HEK293 (cell line): ENCODE measurements around the gene HMCN2.

Experiments
- CTCF ChIA-PET: fragments of 350-600 bp; formaldehyde crosslinking; extraction: SDS; loops from one replicate; lab custom pipeline; 2021; ENCODE audit warnings: antibody characterized with exemption; lab: Yijun Ruan, JAX
- POLR2A ChIA-PET: fragments of 300-600 bp; formaldehyde crosslinking; extraction: SDS; loops from one replicate; lab custom pipeline; 2020; ENCODE audit warnings: antibody characterized with exemption, inconsistent platforms; lab: Yijun Ruan, JAX
- H3K27ac ChIP-seq: fragments of 200-500 bp; sonication (Bioruptor generic); 2 replicates; pipeline ENCODE4 v1.5.1; 2014; ENCODE audit warnings: low read depth, low read length, control low read depth, inconsistent platforms; ENCODE audit errors: extremely low read depth
- H3K36me3 ChIP-seq, 2 experiments: fragments of 200-500 bp in 1 of 2; sonication (Bioruptor generic) in 1 of 2; 1 replicate in 1 of 2; 2 replicates in 1 of 2; pipeline ENCODE4 v1.5.1; 2014 to 2017; ENCODE audit warnings: inconsistent platforms in 2 of 2, low read length in 2 of 2; ENCODE audit not compliant: control insufficient read depth in 2 of 2, insufficient read depth in 1 of 2
- H3K4me1 ChIP-seq: fragments of 200-500 bp; sonication (Bioruptor generic); 2 replicates; pipeline ENCODE4 v1.5.1; 2014; ENCODE audit warnings: mild to moderate bottlenecking, low read length, inconsistent platforms; ENCODE audit not compliant: control insufficient read depth, insufficient read depth
- H3K4me3 ChIP-seq: 2 replicates; pipeline ENCODE4 v1.5.1; 2011; ENCODE audit warnings: low read depth, mild to moderate bottlenecking, control low read depth, low read length, moderate library complexity
- H3K9me3 ChIP-seq: fragments of 200-500 bp; sonication (Bioruptor generic); 2 replicates; pipeline ENCODE4 v1.5.1; 2014; ENCODE audit warnings: low read depth, low read length, inconsistent platforms; ENCODE audit not compliant: control insufficient read depth, insufficient read depth
- KLF16 ChIP-seq: fragments of 450-650 bp; formaldehyde crosslinking; IDR thresholded peaks from 2 replicates; pipeline ENCODE4 v1.5.1; 2017; ENCODE audit warnings: missing biosample characterization, missing genetic modification characterization
- KLF9 ChIP-seq: fragments of 450-650 bp; formaldehyde crosslinking; IDR thresholded peaks from 2 replicates; pipeline ENCODE4 v1.5.1; 2016; ENCODE audit warnings: missing biosample characterization, missing genetic modification characterization, low read depth
- MEIS1 ChIP-seq: sonication (generic); formaldehyde crosslinking; IDR thresholded peaks from 2 replicates; pipeline ENCODE4 v1.8.1; 2022; ENCODE audit warnings: missing genetic modification reagents, mild to moderate bottlenecking, borderline replicate concordance
- OVOL3 ChIP-seq: fragments of 450-650 bp; formaldehyde crosslinking; IDR thresholded peaks from 2 replicates; pipeline ENCODE4 v1.5.1; 2016; ENCODE audit warnings: missing biosample characterization, missing genetic modification characterization
- SETDB1 ChIP-seq: IDR thresholded peaks from one replicate; pipeline ENCODE4 v1.6.1; 2017; ENCODE audit warnings: mild to moderate bottlenecking, low read length, moderate library complexity, mixed read lengths; ENCODE audit not compliant: insufficient read length
- TCF7L2 ChIP-seq: IDR thresholded peaks from 2 replicates; pipeline ENCODE4 v1.6.1; 2011; ENCODE audit warnings: low read depth, mild to moderate bottlenecking, inconsistent platforms, low read length, moderate library complexity, borderline replicate concordance
- ZBTB1 ChIP-seq: fragments of 450-650 bp; formaldehyde crosslinking; IDR thresholded peaks from 2 replicates; pipeline ENCODE4 v1.5.1; 2016; ENCODE audit warnings: missing biosample characterization, missing genetic modification characterization
- ZBTB17 ChIP-seq: fragments of 450-650 bp; formaldehyde crosslinking; IDR thresholded peaks from 2 replicates; pipeline ENCODE4 v1.5.1; 2016; ENCODE audit warnings: missing biosample characterization, missing genetic modification characterization
- ZIC2 ChIP-seq: fragments of 450-650 bp; formaldehyde crosslinking; IDR thresholded peaks from 2 replicates; pipeline ENCODE4 v1.5.1; 2016; ENCODE audit warnings: missing biosample characterization, missing genetic modification characterization
- ZNF169 ChIP-seq: fragments of 450-650 bp; formaldehyde crosslinking; IDR thresholded peaks from 2 replicates; pipeline ENCODE4 v1.5.1; 2016; ENCODE audit warnings: missing biosample characterization, missing genetic modification characterization
- ZNF23 ChIP-seq: fragments of 450-650 bp; formaldehyde crosslinking; IDR thresholded peaks from 2 replicates; pipeline ENCODE4 v1.5.1; 2016; ENCODE audit warnings: missing biosample characterization, missing genetic modification characterization, borderline replicate concordance
- ZNF530 ChIP-seq: fragments of 450-650 bp; formaldehyde crosslinking; IDR thresholded peaks from 2 replicates; pipeline ENCODE4 v1.5.1; 2016; ENCODE audit warnings: low read depth, missing biosample characterization, missing genetic modification characterization
- ZNF658 ChIP-seq: fragments of 450-650 bp; formaldehyde crosslinking; IDR thresholded peaks from 2 replicates; pipeline ENCODE4; 2016; ENCODE audit warnings: missing biosample characterization, missing genetic modification characterization
- ZNF670 ChIP-seq: fragments of 450-650 bp; formaldehyde crosslinking; IDR thresholded peaks from 2 replicates; pipeline ENCODE4 v1.5.1; 2016; ENCODE audit warnings: missing biosample characterization, missing genetic modification characterization, low read depth
- ZNF701 ChIP-seq: fragments of 450-650 bp; formaldehyde crosslinking; IDR thresholded peaks from 2 replicates; pipeline ENCODE4 v1.5.1; 2016; ENCODE audit warnings: missing biosample characterization, missing genetic modification characterization
- TF ChIP-seq, protein P1 (sequence below): fragments of 450-650 bp; formaldehyde crosslinking; IDR thresholded peaks from 2 replicates; pipeline ENCODE4 v1.5.1; 2016; ENCODE audit warnings: missing biosample characterization, missing genetic modification characterization
- TF ChIP-seq, protein P2 (sequence below): fragments of 450-650 bp; formaldehyde crosslinking; IDR thresholded peaks from 2 replicates; pipeline ENCODE4 v1.5.1; 2017; ENCODE audit warnings: missing biosample characterization, missing genetic modification characterization
- TF ChIP-seq, protein P3 (sequence below): fragments of 450-650 bp; formaldehyde crosslinking; IDR thresholded peaks from 2 replicates; pipeline ENCODE4 v1.5.1; 2016; ENCODE audit warnings: missing biosample characterization, missing genetic modification characterization
- TF ChIP-seq, protein P4 (sequence below): fragments of 450-650 bp; formaldehyde crosslinking; conservative IDR thresholded peaks from 2 replicates; pipeline ENCODE4 v1.5.1; 2016; ENCODE audit warnings: low read depth, missing biosample characterization, missing genetic modification characterization
- TF ChIP-seq, protein P5 (sequence below): fragments of 450-650 bp; formaldehyde crosslinking; conservative IDR thresholded peaks from 2 replicates; pipeline ENCODE4 v1.5.1; 2016; ENCODE audit warnings: low read depth, missing biosample characterization, missing genetic modification characterization

The HMCN2 gene

DNA sequence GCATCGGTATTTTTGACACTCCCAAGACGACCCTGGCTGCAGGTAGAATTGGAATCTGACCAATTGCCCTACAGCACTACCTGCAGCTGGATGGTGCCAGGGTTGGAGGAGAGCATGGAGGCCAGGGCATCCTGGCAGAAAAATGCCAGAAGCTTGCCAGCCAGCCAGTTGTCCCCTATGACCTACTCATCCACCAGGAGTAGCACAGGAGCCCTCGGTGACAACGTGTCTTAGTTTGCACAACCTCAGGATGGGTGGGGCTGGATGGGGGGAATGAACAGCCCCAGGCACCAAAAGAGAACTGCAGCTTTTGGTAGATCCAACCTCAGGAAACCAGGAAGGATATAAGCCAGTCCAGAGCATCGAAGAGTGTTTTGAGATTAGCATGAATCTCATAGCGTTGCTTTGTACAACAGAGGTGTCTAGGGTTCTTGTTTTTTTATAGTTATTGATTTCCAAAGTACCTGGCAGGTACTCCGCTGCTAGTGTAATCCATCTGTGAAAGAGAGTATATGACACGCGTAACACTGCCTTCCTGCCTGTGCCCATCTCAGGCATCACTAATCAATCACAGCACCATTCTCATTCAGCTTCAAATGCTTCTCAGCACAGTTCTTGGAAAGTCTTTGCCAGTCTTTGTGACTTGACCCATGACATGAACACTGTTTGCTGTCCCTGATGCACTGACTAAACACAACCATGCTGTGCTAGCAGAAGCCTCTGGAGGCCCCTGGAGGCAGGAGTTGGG is 142.5 kb downstream of the HMCN2 start:
- ChIA-PET POLR2A (no interaction called here), CTCF (interaction anchor here (0.5 to 1.1 kb wide), 2 partner anchors 52 to 467 kb away, joined by 3 to 6 read pairs; no protein-coding TSS in a partner anchor)
- H3K36me3 ChIP-seq, result no peaks in the 10 kb centered on the region
- no peaks in the 10 kb centered on the region for H3K9me3 ChIP-seq
- TF ChIP-seq ZNF23, result peak; percentile 92; the same call in 1 of the 2 replicates
- peak; percentile 31 for TF ChIP-seq SETDB1
- TF ChIP-seq KLF16 (tag by site-specific recombination), result no peak
- no peak for TF ChIP-seq OVOL3 (tag by site-specific recombination)
- TF ChIP-seq, protein P1, sequence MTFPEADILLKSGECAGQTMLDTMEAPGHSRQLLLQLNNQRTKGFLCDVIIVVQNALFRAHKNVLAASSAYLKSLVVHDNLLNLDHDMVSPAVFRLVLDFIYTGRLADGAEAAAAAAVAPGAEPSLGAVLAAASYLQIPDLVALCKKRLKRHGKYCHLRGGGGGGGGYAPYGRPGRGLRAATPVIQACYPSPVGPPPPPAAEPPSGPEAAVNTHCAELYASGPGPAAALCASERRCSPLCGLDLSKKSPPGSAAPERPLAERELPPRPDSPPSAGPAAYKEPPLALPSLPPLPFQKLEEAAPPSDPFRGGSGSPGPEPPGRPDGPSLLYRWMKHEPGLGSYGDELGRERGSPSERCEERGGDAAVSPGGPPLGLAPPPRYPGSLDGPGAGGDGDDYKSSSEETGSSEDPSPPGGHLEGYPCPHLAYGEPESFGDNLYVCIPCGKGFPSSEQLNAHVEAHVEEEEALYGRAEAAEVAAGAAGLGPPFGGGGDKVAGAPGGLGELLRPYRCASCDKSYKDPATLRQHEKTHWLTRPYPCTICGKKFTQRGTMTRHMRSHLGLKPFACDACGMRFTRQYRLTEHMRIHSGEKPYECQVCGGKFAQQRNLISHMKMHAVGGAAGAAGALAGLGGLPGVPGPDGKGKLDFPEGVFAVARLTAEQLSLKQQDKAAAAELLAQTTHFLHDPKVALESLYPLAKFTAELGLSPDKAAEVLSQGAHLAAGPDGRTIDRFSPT (tag by site-specific recombination), result no peak
- 0 out of 2 replicates have a peak, but pooled peaks have one; percentile 17 for TF ChIP-seq ZIC2 (tag by site-specific recombination)
- peak; percentile 81 for TF ChIP-seq ZBTB17 (tag by site-specific recombination)
- no peak overlapping the region for H3K27ac ChIP-seq
- no peak overlapping the region for H3K4me3 ChIP-seq
- H3K4me1 ChIP-seq, result no peaks in the 10 kb centered on the region

DNA sequence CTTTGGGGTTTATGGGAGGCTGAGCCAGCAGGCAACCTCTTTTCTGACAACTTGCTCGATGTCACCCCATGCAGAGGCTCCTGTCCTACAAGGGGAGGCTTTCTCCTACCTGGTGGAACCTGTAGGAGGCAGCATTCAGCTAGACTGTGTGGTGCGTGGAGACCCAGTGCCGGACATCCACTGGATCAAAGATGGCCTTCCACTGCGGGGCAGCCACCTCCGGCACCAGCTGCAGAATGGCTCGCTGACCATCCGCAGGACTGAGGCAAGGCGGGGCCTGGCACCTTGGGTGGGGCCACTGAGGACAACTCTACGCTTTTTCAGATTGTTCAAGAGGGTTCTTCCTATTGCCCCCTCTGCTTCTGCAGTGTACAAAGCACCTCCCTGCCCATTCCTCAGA is 143.1 kb downstream of the HMCN2 start:
- CTCF ChIA-PET, result interaction anchor here (1.1 kb wide), 1 partner anchor 52 kb away, joined by 6 read pairs; no protein-coding TSS in a partner anchor
- Histone ChIP-seq H3K4me3 (no peak overlapping the region), H3K9me3 (no peaks in the 10 kb centered on the region), H3K36me3 (no peaks in the 10 kb centered on the region), H3K4me1 (no peaks in the 10 kb centered on the region), H3K27ac (no peak overlapping the region)
- POLR2A ChIA-PET, result no interaction called here
- no peak for TF ChIP-seq KLF9
- TF ChIP-seq ZNF701 (tag by site-specific recombination), result no peak
- TF ChIP-seq, protein P2, sequence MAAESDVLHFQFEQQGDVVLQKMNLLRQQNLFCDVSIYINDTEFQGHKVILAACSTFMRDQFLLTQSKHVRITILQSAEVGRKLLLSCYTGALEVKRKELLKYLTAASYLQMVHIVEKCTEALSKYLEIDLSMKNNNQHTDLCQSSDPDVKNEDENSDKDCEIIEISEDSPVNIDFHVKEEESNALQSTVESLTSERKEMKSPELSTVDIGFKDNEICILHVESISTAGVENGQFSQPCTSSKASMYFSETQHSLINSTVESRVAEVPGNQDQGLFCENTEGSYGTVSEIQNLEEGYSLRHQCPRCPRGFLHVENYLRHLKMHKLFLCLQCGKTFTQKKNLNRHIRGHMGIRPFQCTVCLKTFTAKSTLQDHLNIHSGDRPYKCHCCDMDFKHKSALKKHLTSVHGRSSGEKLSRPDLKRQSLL (tag by site-specific recombination), result no peak
- TF ChIP-seq MEIS1 (CRISPR knock-in tag), result no peak
- TF ChIP-seq ZNF658 (tag by site-specific recombination), result no peak
- TF ChIP-seq ZNF169, result no peak
- no peak for TF ChIP-seq TCF7L2
- TF ChIP-seq, protein P3, sequence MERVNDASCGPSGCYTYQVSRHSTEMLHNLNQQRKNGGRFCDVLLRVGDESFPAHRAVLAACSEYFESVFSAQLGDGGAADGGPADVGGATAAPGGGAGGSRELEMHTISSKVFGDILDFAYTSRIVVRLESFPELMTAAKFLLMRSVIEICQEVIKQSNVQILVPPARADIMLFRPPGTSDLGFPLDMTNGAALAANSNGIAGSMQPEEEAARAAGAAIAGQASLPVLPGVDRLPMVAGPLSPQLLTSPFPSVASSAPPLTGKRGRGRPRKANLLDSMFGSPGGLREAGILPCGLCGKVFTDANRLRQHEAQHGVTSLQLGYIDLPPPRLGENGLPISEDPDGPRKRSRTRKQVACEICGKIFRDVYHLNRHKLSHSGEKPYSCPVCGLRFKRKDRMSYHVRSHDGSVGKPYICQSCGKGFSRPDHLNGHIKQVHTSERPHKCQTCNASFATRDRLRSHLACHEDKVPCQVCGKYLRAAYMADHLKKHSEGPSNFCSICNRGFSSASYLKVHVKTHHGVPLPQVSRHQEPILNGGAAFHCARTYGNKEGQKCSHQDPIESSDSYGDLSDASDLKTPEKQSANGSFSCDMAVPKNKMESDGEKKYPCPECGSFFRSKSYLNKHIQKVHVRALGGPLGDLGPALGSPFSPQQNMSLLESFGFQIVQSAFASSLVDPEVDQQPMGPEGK (tag by site-specific recombination), result no peak
- TF ChIP-seq, protein P4, sequence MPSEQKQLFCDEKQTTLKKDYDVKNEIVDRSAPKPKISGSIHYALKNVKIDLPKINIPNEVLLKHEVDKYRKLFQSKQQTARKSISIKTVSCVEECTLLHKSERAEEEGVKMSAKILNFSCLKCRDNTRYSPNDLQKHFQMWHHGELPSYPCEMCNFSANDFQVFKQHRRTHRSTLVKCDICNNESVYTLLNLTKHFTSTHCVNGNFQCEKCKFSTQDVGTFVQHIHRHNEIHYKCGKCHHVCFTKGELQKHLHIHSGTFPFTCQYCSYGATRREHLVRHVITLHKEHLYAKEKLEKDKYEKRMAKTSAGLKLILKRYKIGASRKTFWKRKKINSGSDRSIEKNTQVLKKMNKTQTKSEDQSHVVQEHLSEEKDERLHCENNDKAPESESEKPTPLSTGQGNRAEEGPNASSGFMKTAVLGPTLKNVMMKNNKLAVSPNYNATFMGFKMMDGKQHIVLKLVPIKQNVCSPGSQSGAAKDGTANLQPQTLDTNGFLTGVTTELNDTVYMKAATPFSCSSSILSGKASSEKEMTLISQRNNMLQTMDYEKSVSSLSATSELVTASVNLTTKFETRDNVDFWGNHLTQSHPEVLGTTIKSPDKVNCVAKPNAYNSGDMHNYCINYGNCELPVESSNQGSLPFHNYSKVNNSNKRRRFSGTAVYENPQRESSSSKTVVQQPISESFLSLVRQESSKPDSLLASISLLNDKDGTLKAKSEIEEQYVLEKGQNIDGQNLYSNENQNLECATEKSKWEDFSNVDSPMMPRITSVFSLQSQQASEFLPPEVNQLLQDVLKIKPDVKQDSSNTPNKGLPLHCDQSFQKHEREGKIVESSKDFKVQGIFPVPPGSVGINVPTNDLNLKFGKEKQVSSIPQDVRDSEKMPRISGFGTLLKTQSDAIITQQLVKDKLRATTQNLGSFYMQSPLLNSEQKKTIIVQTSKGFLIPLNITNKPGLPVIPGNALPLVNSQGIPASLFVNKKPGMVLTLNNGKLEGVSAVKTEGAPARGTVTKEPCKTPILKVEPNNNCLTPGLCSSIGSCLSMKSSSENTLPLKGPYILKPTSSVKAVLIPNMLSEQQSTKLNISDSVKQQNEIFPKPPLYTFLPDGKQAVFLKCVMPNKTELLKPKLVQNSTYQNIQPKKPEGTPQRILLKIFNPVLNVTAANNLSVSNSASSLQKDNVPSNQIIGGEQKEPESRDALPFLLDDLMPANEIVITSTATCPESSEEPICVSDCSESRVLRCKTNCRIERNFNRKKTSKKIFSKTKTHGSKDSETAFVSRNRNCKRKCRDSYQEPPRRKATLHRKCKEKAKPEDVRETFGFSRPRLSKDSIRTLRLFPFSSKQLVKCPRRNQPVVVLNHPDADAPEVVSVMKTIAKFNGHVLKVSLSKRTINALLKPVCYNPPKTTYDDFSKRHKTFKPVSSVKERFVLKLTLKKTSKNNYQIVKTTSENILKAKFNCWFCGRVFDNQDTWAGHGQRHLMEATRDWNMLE (tag by site-specific recombination), result no peak
- TF ChIP-seq ZIC2 (tag by site-specific recombination), result no peak
- no peak for TF ChIP-seq ZNF530 (tag by site-specific recombination)
- no peak for TF ChIP-seq ZNF670 (tag by site-specific recombination)
- TF ChIP-seq ZBTB1 (tag by site-specific recombination), result no peak
- TF ChIP-seq, protein P5, sequence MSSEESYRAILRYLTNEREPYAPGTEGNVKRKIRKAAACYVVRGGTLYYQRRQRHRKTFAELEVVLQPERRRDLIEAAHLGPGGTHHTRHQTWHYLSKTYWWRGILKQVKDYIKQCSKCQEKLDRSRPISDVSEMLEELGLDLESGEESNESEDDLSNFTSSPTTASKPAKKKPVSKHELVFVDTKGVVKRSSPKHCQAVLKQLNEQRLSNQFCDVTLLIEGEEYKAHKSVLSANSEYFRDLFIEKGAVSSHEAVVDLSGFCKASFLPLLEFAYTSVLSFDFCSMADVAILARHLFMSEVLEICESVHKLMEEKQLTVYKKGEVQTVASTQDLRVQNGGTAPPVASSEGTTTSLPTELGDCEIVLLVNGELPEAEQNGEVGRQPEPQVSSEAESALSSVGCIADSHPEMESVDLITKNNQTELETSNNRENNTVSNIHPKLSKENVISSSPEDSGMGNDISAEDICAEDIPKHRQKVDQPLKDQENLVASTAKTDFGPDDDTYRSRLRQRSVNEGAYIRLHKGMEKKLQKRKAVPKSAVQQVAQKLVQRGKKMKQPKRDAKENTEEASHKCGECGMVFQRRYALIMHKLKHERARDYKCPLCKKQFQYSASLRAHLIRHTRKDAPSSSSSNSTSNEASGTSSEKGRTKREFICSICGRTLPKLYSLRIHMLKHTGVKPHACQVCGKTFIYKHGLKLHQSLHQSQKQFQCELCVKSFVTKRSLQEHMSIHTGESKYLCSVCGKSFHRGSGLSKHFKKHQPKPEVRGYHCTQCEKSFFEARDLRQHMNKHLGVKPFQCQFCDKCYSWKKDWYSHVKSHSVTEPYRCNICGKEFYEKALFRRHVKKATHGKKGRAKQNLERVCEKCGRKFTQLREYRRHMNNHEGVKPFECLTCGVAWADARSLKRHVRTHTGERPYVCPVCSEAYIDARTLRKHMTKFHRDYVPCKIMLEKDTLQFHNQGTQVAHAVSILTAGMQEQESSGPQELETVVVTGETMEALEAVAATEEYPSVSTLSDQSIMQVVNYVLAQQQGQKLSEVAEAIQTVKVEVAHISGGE (tag by site-specific recombination), result no peak
